Measurements from ENCODE around the gene NMRK2. TPM values are rescaled to one million over a fixed set of nuclear protein-coding genes. Genes with fewer than 3 reads are reported as not detected.

The NMRK2 gene
- not detected in 2 replicates for total RNA-seq

GRCh38 chr19:3932931-3933810, at the start of gene NMRK2:
Gene NMRK2, plus strand, starts transcription at chr19:3933069. Its CDS starts 603 bp downstream, at chr19:3933672.

GRCh38 chr19:3970808-3971598, 38.1 kb downstream of the NMRK2 start, which contains the start of gene DAPK3:
Gene DAPK3, minus strand, starts transcription at chr19:3971099. Its CDS starts 1,364 bp downstream, at chr19:3969735.

GRCh38 chr19:3984908-3985642, 52.2 kb downstream of the NMRK2 start, which contains the start of gene EEF2:
Gene EEF2, minus strand, starts transcription at chr19:3985463. Its CDS starts 83 bp downstream, at chr19:3985380.

Small RNAs within 50 kb of the gene (small RNA-seq; reads per million reads assigned to genes)
- gene RN7SL202P: not detected
- 8.6 reads per million, percentile 93 among the genes with 10 or more reads in this experiment for gene SNORD37

Other genes starting within 250 kb of the NMRK2 start
- 21.0 and 24.4 TPM in 2 replicates for gene PIP5K1C, start 232.6 kb upstream of the NMRK2 start, total RNA-seq
- not detected in 2 replicates for gene TJP3, start 224.7 kb upstream of the NMRK2 start, total RNA-seq
- gene APBA3, start 171.4 kb upstream of the NMRK2 start, total RNA-seq: 11.1 and 11.8 TPM in 2 replicates
- 38.4 and 39.2 TPM in 2 replicates for gene MRPL54, start 170.4 kb upstream of the NMRK2 start, total RNA-seq
- not detected in 2 replicates for gene RAX2, start 160.8 kb upstream of the NMRK2 start, total RNA-seq
- 0.39 and 0.65 TPM in 2 replicates for gene MATK, start 146.7 kb upstream of the NMRK2 start, total RNA-seq
- gene ZFR2, start 64.0 kb upstream of the NMRK2 start, total RNA-seq: not detected in 2 replicates
- under 0.01 and 0.32 TPM in 2 replicates for gene ATCAY, start 52.4 kb upstream of the NMRK2 start, total RNA-seq
- gene DAPK3, start 38.0 kb downstream of the NMRK2 start, total RNA-seq: 77.7 and 81.7 TPM in 2 replicates
- gene EEF2, start 52.4 kb downstream of the NMRK2 start, total RNA-seq: 1,978 and 3,029 TPM in 2 replicates
- gene PIAS4, start 74.7 kb downstream of the NMRK2 start, total RNA-seq: 14.6 and 20.0 TPM in 2 replicates
- gene ZBTB7A, start 133.8 kb downstream of the NMRK2 start, total RNA-seq: 27.8 and 28.4 TPM in 2 replicates
- gene MAP2K2, start 191.1 kb downstream of the NMRK2 start, total RNA-seq: 146 and 215 TPM in 2 replicates
- not detected in 2 replicates for gene CREB3L3, start 220.6 kb downstream of the NMRK2 start, total RNA-seq
- 8.8 and 11.7 TPM in 2 replicates for gene SIRT6, start 249.5 kb downstream of the NMRK2 start, total RNA-seq
- 0.91 and 0.97 TPM in 2 replicates for gene ANKRD24, start 249.6 kb downstream of the NMRK2 start, total RNA-seq

All from articular chondrocyte of knee joint (primary cell).